Body of pancreas (tissue), 4 donors: ENCODE data around the gene BCL2L12. TPM values are rescaled to one million over a fixed set of nuclear protein-coding genes. Genes with fewer than 3 reads are reported as not detected.

Experiments
- ATAC-seq: fragments of 150-250 bp; one replicate; pipeline ENCODE4 v1.9.1; 2016
- DNase-seq, 4 donors: peaks; one replicate each; pipeline ENCODE4 v3.0.0-alpha.2; 2019
- H3K27ac ChIP-seq, 4 donors: fragments of 200-600 bp; sonication (generic); 1 replicate in 3 of 4; 2 replicates in 1 of 4; pipeline versions ENCODE4 v1.5.1 to v1.6.1; 2016 to 2019; ENCODE audit warnings: mild to moderate bottlenecking in 1 of 4, mixed read lengths in 1 of 4, moderate library complexity in 1 of 4
- H3K27me3 ChIP-seq, 2 donors: fragments of 200-600 bp; sonication (generic); one replicate each; pipeline ENCODE4 v1.6.0; 2016; ENCODE audit warnings: mild to moderate bottlenecking in 1 of 2
- H3K36me3 ChIP-seq, 2 donors: fragments of 200-600 bp; sonication (generic); replicated peaks in 1 of 2; 2 replicates each; pipeline ENCODE4 v1.5.1; 2016; ENCODE audit warnings: low read depth in 2 of 2; ENCODE audit not compliant: insufficient read depth in 1 of 2
- H3K4me1 ChIP-seq: fragments of 200-600 bp; sonication (generic); one replicate; pipeline ENCODE4 v1.6.0; 2016
- H3K4me3 ChIP-seq, 2 donors: fragments of 200-600 bp; sonication (generic); 1 replicate in 1 of 2; 2 replicates in 1 of 2; pipeline ENCODE4 v1.5.1; 2016 to 2019
- H3K9me3 ChIP-seq, 3 donors: fragments of 200-600 bp; sonication (generic); 1 replicate in 2 of 3; 2 replicates in 1 of 3; pipeline ENCODE4 v1.5.1; 2016
- POLR2A ChIP-seq, 3 donors: fragments of 450-650 bp; IDR thresholded peaks; one replicate each; pipeline ENCODE4 v1.6.1; 2016; ENCODE audit warnings: antibody characterized with exemption in 3 of 3, mild to moderate bottlenecking in 2 of 3
- WGBS, 2 donors: methylation state at CpG; one replicate each; pipeline ENCODE4 v1.1.5; 2017; 5-methylcytosine and 5-hydroxymethylcytosine counted together
- intact Hi-C: fragments of 100-400 bp; cut with DNase I; formaldehyde crosslinking; loops from one replicate; pipeline ENCODE4 v1.15.1; 2023
- total RNA-seq, 2 donors: library from RNA; depleted of rRNA; stranded (reverse); fragments of >200 nt; gene quantifications; one replicate each; pipeline ENCODE4 v1.1.0, GENCODE V29; 2016
- TF ChIP-seq, protein P1 (sequence below), 7 experiments: fragments of 450-650 bp in 4 of 7; fragments of 200-600 bp in 3 of 7; sonication (generic) in 3 of 7; IDR thresholded peaks; one replicate each; pipeline ENCODE4 v1.5.1; 2016 to 2019; ENCODE audit warnings: antibody characterized with exemption in 7 of 7

Gene BCL2L12
- total RNA-seq, 2 donors from 2014 or later: 3.6 to 5.6 TPM

DNA sequence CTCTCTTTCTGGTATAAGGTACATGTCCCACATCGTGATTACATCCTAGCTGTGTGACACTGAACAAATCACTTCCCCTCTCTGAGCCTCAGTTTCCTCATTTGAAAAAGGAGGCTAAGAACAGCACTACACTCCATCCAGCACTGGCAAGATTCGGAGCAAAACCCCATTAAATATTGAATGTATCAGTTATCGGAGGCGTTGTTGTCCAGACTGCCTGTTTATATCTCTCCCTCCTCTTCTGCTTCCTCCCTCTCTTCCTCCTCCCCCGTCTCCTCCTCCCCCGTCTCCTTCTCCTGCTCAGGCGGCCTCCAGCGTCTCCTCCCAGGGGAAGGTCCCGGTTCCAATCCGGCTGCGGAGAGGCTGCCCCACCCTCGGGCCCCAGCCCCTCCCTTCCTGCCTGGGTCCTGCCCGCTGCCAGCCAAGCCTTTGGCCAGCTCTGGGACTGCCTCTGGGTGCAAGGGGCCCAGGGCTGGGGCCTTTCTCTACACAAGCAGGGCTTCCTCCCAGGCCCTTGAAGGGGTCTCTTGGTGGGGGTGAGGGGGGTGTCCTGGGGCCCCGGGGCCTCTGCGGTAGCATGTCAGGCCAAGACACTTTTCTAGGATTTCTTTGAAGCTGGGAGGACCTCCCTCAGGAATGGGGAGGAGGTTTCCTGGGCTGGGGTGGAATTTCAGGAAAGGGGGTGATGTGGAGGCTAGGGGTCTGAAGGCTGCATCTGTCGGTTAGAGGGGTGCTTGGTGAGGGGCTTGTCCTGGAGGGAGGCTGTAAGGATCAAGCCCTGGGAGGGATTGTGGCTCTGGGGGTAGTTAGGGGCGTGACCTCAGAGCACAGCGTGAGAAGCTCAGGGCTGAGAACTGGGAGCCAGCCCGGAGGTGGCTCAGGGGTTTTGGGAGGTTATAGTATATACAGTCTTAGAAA lies 27.7 kb upstream of the BCL2L12 start:
- TF ChIP-seq, protein P1, sequence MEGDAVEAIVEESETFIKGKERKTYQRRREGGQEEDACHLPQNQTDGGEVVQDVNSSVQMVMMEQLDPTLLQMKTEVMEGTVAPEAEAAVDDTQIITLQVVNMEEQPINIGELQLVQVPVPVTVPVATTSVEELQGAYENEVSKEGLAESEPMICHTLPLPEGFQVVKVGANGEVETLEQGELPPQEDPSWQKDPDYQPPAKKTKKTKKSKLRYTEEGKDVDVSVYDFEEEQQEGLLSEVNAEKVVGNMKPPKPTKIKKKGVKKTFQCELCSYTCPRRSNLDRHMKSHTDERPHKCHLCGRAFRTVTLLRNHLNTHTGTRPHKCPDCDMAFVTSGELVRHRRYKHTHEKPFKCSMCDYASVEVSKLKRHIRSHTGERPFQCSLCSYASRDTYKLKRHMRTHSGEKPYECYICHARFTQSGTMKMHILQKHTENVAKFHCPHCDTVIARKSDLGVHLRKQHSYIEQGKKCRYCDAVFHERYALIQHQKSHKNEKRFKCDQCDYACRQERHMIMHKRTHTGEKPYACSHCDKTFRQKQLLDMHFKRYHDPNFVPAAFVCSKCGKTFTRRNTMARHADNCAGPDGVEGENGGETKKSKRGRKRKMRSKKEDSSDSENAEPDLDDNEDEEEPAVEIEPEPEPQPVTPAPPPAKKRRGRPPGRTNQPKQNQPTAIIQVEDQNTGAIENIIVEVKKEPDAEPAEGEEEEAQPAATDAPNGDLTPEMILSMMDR (IDR thresholded peaks at IDR 0.05): no peak
- no peak for TF ChIP-seq POLR2A (IDR thresholded peaks at IDR 0.05)
- H3K36me3 ChIP-seq: no peaks in the 10 kb centered on the region
- peak; percentile 57 to 79 (median 66) for DNase-seq
- peaks cover 37% of the 10 kb centered on the region for H3K4me1 ChIP-seq
- WGBS, 2 donors: 20 to 22% methylated on average over 18 to 19 of the region's 19 CpGs
- ATAC-seq: no peak
- peak overlapping the region in 3 of 4 donors; percentile 23 to 63 (median 49) for H3K27ac ChIP-seq
- intact Hi-C loops: loop anchor here (5.0 kb wide), 1 partner anchor 41 kb away; no protein-coding TSS in a partner anchor
- no peaks in the 10 kb centered on the region for H3K9me3 ChIP-seq
- no peaks in the 10 kb centered on the region for H3K27me3 ChIP-seq
- no peak overlapping the region for H3K4me3 ChIP-seq

DNA sequence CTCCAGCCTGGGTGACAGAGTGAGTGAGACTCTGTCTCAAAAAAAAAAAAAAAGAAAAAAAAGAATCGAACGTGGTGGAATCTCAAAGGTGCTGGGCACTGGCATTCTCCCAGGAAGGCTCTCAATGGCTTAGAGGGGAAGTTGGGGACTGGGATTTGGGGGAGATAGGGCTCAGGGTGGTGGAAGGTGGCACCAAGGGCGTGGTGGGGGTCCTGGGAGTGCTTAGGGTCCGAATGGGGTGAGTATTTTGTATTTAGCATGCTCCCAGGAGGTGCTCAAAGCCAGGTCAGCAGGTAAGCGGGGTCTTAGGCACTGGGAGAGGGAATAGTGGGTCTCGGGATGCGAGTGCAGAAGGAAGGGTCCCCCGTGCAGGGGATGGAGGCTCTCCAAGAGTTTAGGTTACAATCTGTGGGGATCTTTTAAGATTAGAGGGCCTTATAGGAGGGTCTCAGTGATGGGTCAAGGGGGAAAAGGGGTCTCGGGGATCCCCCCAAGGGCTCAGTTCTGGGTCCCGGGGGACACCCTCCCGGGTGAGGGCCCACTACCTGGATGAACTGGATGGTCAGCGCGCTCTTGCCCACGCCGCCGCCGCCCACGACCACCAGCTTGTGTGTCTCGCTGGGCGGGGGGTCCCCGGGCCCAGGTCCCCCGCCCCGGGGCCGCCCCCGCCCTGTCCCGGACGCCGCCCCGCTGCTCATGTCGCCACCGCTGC lies 26.2 kb upstream of the BCL2L12 start:
- no peak for DNase-seq
- Histone ChIP-seq H3K4me3 (peak overlapping the region; percentile 38 to 39), H3K27me3 (no peaks in the 10 kb centered on the region), H3K9me3 (no peaks in the 10 kb centered on the region), H3K27ac (peak overlapping the region; percentile 49 to 99 (median 97)), H3K4me1 (peaks cover 52% of the 10 kb centered on the region), H3K36me3 (no peaks in the 10 kb centered on the region)
- 19 to 27% methylated on average over 8 to 15 of the region's 31 CpGs for WGBS, 2 donors
- no peak for ATAC-seq
- TF ChIP-seq, protein P1 (IDR thresholded peaks at IDR 0.05): no peak
- TF ChIP-seq POLR2A (IDR thresholded peaks at IDR 0.05): no peak
- intact Hi-C loops: loop anchor here (5.0 kb wide), 1 partner anchor 42 kb away; no protein-coding TSS in a partner anchor

DNA sequence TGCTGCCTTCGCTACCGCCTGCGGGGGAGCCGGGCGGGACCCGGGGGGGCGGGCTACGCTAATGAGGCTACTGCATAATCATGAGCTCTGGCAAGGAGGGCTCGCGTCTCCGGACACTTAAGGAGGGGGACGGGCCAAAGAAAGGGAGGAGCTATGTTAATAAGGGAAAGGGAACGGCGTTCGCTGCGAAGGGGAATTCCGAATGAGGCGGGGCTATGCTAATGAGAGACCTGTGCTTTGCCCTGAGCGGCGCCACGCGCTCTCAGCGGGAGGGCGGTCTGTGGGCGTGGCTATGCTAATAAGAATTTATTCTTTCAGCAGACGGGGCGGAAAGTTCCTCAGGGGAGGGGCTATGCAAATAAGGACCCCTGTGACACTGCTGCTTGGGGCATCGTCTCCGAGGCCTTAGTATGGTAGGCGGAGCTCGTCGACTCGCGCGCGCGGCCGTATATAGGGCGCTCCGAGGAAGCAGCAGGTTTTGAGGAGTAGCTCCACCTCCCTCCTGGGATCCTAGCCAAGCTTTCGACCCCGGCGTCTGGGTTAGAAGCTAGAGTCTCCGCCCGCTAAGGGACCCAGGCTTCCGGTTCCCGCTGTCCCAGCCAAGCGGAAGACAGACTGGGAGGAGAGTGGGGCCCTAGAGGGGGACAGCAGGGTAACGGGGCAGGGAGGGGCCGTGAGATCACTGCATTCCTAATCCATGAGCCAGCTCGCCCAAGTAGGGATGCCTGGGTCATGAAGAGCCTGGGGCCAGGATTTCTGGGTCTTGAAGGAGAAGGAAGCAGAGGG lies 25.4 kb upstream of the BCL2L12 start, which contains the start of gene RRAS:
Gene RRAS, minus strand, starts transcription at position 31 of the 786 bp plus-strand sequence. CDS start 45 bp downstream, outside the sequence.
- no peaks in the 10 kb centered on the region for H3K9me3 ChIP-seq
- WGBS, 2 donors: 0 to 1% methylated on average over 32 to 46 of the region's 51 CpGs
- peak within 1 kb of the TSS; percentile 38 to 39 for H3K4me3 ChIP-seq
- peak; percentile 100 for DNase-seq
- peak within 1 kb of the TSS; percentile 94 to 99 (median 97) for H3K27ac ChIP-seq
- H3K4me1 ChIP-seq: peaks cover 54% of the 10 kb centered on the region
- no peaks in the 10 kb centered on the region for H3K27me3 ChIP-seq
- H3K36me3 ChIP-seq: no peaks in the 10 kb centered on the region
- peak; percentile 86 to 96 (median 95) for TF ChIP-seq POLR2A (IDR thresholded peaks at IDR 0.05)
- TF ChIP-seq, protein P1 (IDR thresholded peaks at IDR 0.05): no peak
- ATAC-seq: peak; percentile 74
- intact Hi-C loops: no loop called here

DNA sequence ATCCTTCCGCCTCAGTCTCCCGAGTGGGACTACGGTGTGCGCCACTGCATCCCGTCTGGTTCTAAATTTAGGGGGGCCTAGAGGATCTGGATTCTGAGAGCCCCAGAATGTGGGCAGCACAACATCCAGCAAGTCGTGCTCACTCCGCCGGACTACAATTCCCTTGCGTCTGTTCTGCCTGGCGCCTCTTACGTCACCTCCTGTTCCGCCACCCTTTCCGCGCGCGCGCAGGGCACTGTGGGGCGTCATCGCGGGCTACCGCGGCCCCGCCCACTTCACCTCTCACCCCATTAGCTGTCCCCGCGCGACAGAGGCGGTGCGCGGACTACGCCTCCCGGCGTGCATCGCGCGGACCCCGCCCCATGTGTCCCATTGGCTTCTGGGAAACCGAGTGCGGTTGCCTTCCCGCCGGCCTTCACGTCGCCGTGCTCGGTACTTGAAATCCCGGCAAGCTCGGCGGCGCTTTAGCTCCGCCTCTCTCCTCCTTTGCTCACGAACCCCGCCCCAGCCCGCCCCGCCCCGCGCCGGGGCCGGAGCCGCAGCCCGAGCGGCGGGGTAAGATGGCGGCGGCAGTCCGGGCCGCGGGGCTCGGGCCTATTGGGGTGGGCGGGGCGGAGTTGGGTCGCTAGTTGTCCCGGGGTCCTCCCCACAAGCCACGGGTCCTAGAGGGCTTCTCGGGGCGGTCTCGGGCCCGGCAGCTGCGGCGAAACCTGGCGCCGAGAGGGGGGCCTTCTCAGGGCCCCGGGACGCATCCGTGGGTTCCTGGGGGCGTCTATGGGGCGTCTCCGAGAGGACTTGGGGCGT lies 23.8 kb upstream of the BCL2L12 start, which contains the start of gene SCAF1:
Gene SCAF1, plus strand, starts transcription at position 522 of the 804 bp plus-strand sequence. CDS start 2,818 bp downstream, outside the sequence.
- Histone ChIP-seq H3K4me1 (peaks cover 54% of the 10 kb centered on the region), H3K9me3 (no peaks in the 10 kb centered on the region), H3K4me3 (peak within 1 kb of the TSS; percentile 86 to 92), H3K36me3 (no peaks in the 10 kb centered on the region), H3K27me3 (no peaks in the 10 kb centered on the region), H3K27ac (peak within 1 kb of the TSS; percentile 94 to 99 (median 97))
- intact Hi-C loops: no loop called here
- DNase-seq: peak; percentile 99 to 100 (median 100)
- TF ChIP-seq, protein P1 (IDR thresholded peaks at IDR 0.05): no peak
- TF ChIP-seq POLR2A (IDR thresholded peaks at IDR 0.05): peak; percentile 90 to 92 (median 92)
- 0 to 5% methylated on average over 12 to 63 of the region's 87 CpGs for WGBS, 2 donors
- ATAC-seq: peak; percentile 78
